Stomach (tissue), 9 donors: ENCODE measurements around the gene CATSPER2. TPM values are rescaled to one million over a fixed set of nuclear protein-coding genes. Genes with fewer than 3 reads are reported as not detected.
"Not testable (repeated sequence)": the region's sequence is repeated elsewhere in the genome, so short reads cannot be mapped to it uniquely, and the experiment has no call there.

Experiments
- DNase-seq, 2 donors: peaks; one replicate each; pipeline versions ENCODE4 v3.0.0 to v3.0.0-alpha.2; 2013 to 2019
- H3K27ac ChIP-seq, 5 donors: fragments of 200-600 bp in 4 of 5; sonication (generic) in 4 of 5; one replicate each; pipeline ENCODE4 v1.5.1; 2013 to 2019; ENCODE audit warnings: mild to moderate bottlenecking in 1 of 5, moderate library complexity in 1 of 5
- H3K27me3 ChIP-seq, 3 donors: fragments of 200-600 bp; sonication (generic); one replicate each; pipeline ENCODE4 v1.5.1; 2017 to 2019; ENCODE audit warnings: mixed run types in 1 of 3
- H3K36me3 ChIP-seq, 4 donors: fragments of 200-600 bp; sonication (generic); 1 replicate in 3 of 4; 2 replicates in 1 of 4; pipeline ENCODE4 v1.5.1; 2016 to 2019
- H3K4me1 ChIP-seq, 4 donors: fragments of 200-600 bp; sonication (generic); one replicate each; pipeline ENCODE4 v1.5.1; 2016 to 2019
- H3K4me3 ChIP-seq, 4 donors: fragments of 200-600 bp; sonication (generic) in 3 of 4; one replicate each; pipeline ENCODE4 v1.5.1; 2016 to 2019; ENCODE audit warnings: mild to moderate bottlenecking in 1 of 4
- H3K9me3 ChIP-seq, 4 donors: fragments of 200-600 bp; sonication (generic); one replicate each; pipeline ENCODE4 v1.5.1; 2016 to 2019
- EP300 ChIP-seq: sonication (generic); formaldehyde crosslinking; IDR thresholded peaks from one replicate; pipeline ENCODE4 v1.6.1; 2017; ENCODE audit warnings: antibody characterized with exemption
- POLR2A ChIP-seq, 4 donors: fragments of 450-650 bp; IDR thresholded peaks; one replicate each; pipeline ENCODE4 v1.6.1; 2016; ENCODE audit warnings: antibody characterized with exemption in 4 of 4, control low read depth in 2 of 4, mild to moderate bottlenecking in 1 of 4, moderate library complexity in 1 of 4
- POLR2AphosphoS5 ChIP-seq, 3 donors: sonication (generic); formaldehyde crosslinking; IDR thresholded peaks; one replicate each; pipeline ENCODE4 v1.6.1; 2016; ENCODE audit warnings: antibody characterized with exemption in 3 of 3
- WGBS, 5 donors: extraction: QIAGEN DNeasy Blood & Tissue Kit in 3 of 5; methylation state at CpG; one replicate each; pipeline versions ENCODE4 v1.1.5 to v1.1.7; 2013 to 2018; 5-methylcytosine and 5-hydroxymethylcytosine counted together
- intact Hi-C: fragments of 100-400 bp; cut with DNase I; formaldehyde crosslinking; loops from one replicate; pipeline ENCODE4 v1.15.1; 2023; ENCODE audit warnings: low total_unique reads
- polyA plus RNA-seq, 3 donors: library from polyadenylated mRNA; stranded (reverse); fragments of 200-250 nt; gene quantifications; one replicate each; pipeline ENCODE4 v1.2.3, GENCODE V29; 2013
- total RNA-seq, 5 donors: library from RNA; depleted of rRNA; stranded (reverse); fragments of >200 nt; gene quantifications; one replicate each; pipeline versions ENCODE4 v1.1.0 to v1.2.3, GENCODE V29; 2014 to 2016
- TF ChIP-seq, protein P1 (sequence below), 7 experiments: fragments of 450-650 bp in 4 of 7; fragments of 200-600 bp in 3 of 7; sonication (generic) in 3 of 7; IDR thresholded peaks; one replicate each; pipeline ENCODE4 v1.5.1; 2016 to 2019; ENCODE audit warnings: antibody characterized with exemption in 7 of 7, control low read depth in 2 of 7, mild to moderate bottlenecking in 1 of 7
- donor health status: healthy with polysubstance abuse.
- donor health status: Bipolar disorder and iron deficiency.
- donor health status: healthy.

Gene CATSPER2
- total and polyA plus RNA-seq, 8 donors = 0.45 to 7.8 (median 3.0) TPM

DNA sequence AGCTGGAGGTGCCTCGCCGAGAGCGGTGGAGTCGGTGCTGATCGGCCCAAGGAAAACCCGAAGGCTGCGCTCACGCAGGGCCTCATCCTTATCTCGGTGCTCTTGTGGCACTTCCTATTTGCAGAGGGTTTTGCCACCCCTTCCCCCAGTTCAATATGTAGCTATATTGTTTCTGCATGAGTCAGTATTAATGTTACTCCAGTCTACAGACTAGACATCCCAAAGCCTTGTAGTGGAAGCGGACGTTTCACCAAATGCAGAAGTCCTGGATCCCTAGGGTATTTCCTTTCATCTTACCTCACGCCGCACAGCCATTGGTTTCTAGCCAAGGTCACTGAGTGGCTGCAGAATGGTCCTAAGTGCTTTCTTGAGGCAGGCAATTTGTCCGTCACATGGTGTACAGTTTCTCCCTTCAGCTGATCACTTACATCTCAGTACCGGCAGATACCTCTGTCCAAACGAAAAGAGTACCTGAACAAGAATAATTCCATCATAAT lies 834 bp upstream of the CATSPER2 start:
- H3K4me3 ChIP-seq, intact Hi-C loops, DNase-seq, H3K27me3 ChIP-seq, H3K9me3 ChIP-seq, H3K4me1 ChIP-seq, H3K27ac ChIP-seq: not testable (repeated sequence)
- WGBS, 5 donors = 89 to 99% (median 95%) methylated on average over 16 of the region's 16 CpGs
- H3K36me3 ChIP-seq = peaks cover 0 to 47% (median 39%) of the 10 kb centered on the region in 4 donors

DNA sequence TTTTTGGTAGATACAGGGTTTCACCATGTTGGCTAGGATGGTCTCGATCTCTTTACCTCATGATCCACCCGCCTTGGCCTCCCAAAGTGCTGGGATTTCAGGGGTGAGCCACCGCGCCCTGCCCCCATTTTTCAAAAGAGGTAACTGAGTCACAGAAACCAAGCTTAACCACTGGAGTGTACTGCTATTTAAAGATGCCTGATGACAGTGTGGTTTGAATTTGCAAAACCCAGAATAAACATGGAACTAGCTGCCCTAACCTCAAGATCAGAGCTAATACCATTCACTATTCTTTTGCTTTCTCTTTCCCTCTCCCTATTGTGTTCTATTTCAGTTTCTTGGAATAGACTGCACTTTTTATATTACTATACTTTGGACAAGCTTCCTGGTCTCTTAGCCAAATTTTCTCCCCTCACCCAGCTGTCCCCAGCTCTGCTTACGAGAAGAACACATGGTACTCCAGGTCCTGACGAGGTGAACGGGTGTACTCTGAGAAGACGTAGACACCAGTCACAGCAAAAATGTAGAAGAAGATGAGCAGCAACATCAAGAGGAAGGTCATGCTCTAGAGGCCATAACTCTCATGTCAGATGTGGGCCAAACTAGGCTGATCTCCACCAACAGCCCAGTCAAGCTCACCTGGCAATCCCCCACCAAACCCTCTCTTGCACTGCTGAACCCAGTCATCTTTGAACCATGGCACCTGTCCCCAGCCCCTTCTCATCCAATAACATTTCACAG lies 10.0 kb downstream of the CATSPER2 start:
- H3K9me3 ChIP-seq, H3K27me3 ChIP-seq, H3K36me3 ChIP-seq, H3K4me3 ChIP-seq, H3K4me1 ChIP-seq, intact Hi-C loops, DNase-seq, H3K27ac ChIP-seq: not testable (repeated sequence)
- 81 to 94% (median 90%) methylated on average over 8 of the region's 8 CpGs for WGBS, 5 donors

DNA sequence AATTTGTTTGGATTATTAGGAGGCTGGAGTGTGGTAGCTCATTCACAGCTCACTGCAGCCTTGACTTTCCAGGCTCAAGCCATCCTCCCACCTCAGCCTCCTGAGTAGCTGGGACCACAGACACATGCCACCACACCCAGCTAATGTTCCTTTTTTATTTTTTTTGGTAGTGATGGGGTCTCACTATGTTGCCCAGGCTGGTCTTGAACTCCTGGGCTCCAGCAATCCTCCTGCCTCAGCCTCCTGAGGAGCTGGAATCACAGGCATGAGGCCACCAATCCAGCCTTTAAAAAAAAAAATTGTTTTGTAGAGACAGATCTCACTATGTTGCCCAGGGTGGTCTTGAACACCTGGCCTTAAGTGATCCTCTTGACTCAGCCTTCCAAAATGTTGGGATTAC lies 21.7 kb downstream of the CATSPER2 start:
- peaks cover 0 to 13% (median 0%) of the 10 kb centered on the region in 3 donors for H3K27me3 ChIP-seq
- intact Hi-C loops, DNase-seq, H3K27ac ChIP-seq, H3K4me3 ChIP-seq, H3K36me3 ChIP-seq, H3K9me3 ChIP-seq, H3K4me1 ChIP-seq: not testable (repeated sequence)

DNA sequence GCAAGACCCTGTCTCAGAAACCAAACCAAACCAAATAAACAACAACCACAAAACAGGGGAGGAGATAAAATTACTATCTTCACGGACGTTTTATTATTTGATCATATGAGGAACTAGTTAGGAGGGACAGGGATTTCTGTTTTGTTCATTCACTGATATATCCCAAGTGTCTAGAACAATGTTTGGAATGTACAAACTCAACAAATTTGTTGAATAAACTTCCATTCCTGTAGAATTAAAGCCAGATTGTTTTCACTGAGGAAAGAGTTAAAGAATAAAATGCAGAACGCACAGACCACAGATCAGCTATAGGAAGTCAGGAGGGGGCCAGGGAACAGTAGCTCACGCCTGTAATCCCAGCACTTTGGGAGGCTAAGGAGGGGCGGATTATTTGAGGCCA lies 23.5 kb downstream of the CATSPER2 start:
- 19 to 24% (median 23%) methylated on average over 5 of the region's 5 CpGs for WGBS, 5 donors
- H3K27me3 ChIP-seq = peaks cover 0 to 13% (median 0%) of the 10 kb centered on the region in 3 donors
- DNase-seq = no peak
- intact Hi-C loops = no loop called here
- no peaks in the 10 kb centered on the region for H3K4me1 ChIP-seq
- H3K27ac ChIP-seq = no peak overlapping the region
- H3K4me3 ChIP-seq = no peak overlapping the region
- H3K36me3 ChIP-seq = no peaks in the 10 kb centered on the region
- no peaks in the 10 kb centered on the region for H3K9me3 ChIP-seq
- TF ChIP-seq EP300 (no peak), POLR2AphosphoS5 (IDR thresholded peaks at IDR 0.05) (no peak), POLR2A (IDR thresholded peaks at IDR 0.05) (no peak)
- TF ChIP-seq, protein P1, sequence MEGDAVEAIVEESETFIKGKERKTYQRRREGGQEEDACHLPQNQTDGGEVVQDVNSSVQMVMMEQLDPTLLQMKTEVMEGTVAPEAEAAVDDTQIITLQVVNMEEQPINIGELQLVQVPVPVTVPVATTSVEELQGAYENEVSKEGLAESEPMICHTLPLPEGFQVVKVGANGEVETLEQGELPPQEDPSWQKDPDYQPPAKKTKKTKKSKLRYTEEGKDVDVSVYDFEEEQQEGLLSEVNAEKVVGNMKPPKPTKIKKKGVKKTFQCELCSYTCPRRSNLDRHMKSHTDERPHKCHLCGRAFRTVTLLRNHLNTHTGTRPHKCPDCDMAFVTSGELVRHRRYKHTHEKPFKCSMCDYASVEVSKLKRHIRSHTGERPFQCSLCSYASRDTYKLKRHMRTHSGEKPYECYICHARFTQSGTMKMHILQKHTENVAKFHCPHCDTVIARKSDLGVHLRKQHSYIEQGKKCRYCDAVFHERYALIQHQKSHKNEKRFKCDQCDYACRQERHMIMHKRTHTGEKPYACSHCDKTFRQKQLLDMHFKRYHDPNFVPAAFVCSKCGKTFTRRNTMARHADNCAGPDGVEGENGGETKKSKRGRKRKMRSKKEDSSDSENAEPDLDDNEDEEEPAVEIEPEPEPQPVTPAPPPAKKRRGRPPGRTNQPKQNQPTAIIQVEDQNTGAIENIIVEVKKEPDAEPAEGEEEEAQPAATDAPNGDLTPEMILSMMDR (IDR thresholded peaks at IDR 0.05) = no peak

DNA sequence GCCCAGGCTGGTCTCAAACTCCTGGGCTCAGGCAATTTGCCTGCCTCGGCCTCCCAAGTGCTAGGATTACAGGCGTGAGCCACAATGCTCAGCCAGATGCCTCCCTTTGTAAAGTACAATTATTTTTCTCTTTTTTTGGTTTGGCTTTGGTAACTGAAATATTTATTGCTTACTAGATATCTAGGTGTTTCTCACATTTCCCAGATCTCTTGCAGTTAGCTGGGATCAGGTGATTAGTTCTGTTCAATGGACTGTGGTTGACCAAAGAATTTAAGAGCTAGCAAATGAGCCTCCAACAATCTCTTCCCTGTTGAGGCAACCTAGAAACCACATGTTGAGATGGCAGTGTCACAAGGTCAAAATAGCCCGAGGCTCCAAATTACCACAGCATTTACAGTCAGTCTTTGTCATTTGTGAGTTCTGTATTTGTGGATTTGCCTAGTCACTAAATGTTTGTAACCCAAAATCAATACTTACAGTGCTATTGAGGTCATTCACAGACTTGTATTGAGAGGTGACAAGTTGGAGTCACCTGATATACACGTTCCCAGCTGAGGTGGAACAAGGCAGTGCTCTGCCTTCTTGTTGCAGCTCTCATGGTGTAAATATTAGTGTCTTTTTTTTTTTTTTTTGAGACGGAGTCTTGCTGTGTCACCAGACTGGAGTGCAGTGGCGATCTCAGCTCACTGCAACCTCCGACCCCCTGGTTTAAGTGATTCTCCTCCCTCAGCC lies 26.4 kb downstream of the CATSPER2 start:
- 58 to 78% (median 64%) methylated on average over 3 to 6 of the region's 7 CpGs for WGBS, 5 donors
- H3K36me3 ChIP-seq, H3K27ac ChIP-seq, intact Hi-C loops, H3K9me3 ChIP-seq, H3K4me1 ChIP-seq, H3K4me3 ChIP-seq, DNase-seq: not testable (repeated sequence)
- H3K27me3 ChIP-seq = peaks cover 0 to 13% (median 0%) of the 10 kb centered on the region in 3 donors

DNA sequence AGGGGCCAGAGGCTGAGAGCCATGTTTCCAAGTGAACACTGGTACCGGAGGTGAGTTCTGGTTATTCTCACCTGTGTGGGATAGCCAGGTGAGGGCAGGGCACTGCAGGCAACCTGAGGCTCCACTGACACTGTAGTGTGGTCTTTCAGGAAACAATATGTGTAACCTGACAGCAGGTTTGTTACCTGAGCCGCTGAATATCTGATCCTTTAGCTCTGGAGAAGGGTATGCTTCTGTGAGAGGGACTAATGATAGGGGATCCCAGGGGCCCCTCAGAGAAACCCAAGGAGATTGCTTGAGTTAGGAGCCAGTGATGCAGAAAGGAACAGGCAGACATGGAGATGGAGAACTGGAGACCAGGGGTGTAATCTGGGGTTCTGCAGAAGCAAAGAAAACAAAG lies 29.9 kb downstream of the CATSPER2 start, which contains the start of gene STRC:
Gene STRC (minus strand): TSS at position 101 of the 400 bp plus-strand sequence. CDS start 78 bp downstream, at position 23.
- H3K4me1 ChIP-seq, intact Hi-C loops: not testable (repeated sequence)
- no CpG with 5 or more reads among the region's 2 CpGs for WGBS, 5 donors

DNA sequence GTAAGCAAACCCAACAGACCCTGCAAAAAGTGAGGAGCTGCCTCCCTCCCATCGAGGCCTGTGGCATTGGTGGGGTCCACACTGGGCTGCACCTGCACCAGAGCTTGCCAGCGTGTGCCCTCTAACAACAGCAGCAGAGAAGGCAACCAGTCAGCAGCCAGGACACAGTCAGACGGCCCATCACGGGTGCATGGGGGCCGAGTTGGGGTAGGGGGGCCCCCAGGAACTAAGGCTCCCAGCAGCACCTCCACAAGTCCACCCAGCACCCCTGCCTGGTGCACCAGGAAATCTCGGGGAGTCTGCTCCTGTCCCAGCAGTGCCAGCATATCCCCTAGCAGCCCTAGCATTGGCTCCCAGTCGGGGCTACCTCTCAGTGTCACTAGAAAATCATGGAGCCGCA lies 30.9 kb downstream of the CATSPER2 start:
- H3K4me1 ChIP-seq, H3K27ac ChIP-seq, DNase-seq, H3K4me3 ChIP-seq, H3K27me3 ChIP-seq, intact Hi-C loops, H3K36me3 ChIP-seq, H3K9me3 ChIP-seq: not testable (repeated sequence)
- WGBS, 5 donors = 61 to 80% (median 69%) methylated on average over 2 to 3 of the region's 8 CpGs; no CpG with 5 or more reads in 1 of the 5 donors

More for the DNA sequence above, 29.9 kb downstream of the CATSPER2 start, which contains the start of gene STRC:
- not testable (repeated sequence) for H3K9me3 ChIP-seq, H3K36me3 ChIP-seq, DNase-seq, H3K4me3 ChIP-seq, H3K27me3 ChIP-seq, H3K27ac ChIP-seq

DNA sequence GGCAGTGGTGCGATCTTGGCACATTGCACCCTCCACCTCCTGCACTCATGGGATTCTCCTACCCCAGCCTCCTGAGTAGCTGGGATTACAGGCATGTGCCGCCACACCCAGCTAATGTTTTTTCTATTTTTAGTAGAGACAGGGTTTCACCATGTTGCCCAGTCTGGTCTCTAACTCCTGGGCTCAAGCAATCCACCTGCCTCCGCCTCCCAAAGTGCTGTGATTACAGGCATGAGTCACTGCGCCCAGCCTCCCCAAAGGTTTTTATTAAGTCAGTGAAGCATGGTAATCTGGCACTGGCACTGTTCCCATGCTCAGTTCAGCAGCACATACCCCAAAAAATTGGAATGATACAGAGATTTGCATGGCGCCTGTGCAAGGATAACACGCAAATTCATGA lies 46.4 kb downstream of the CATSPER2 start:
- H3K4me1 ChIP-seq, H3K27me3 ChIP-seq, H3K27ac ChIP-seq, intact Hi-C loops, H3K36me3 ChIP-seq, H3K9me3 ChIP-seq, H3K4me3 ChIP-seq: not testable (repeated sequence)
- peak in 1 of 2 donors; percentile 3 for DNase-seq
- 64 to 85% (median 80%) methylated on average over 6 of the region's 6 CpGs for WGBS, 5 donors

DNA sequence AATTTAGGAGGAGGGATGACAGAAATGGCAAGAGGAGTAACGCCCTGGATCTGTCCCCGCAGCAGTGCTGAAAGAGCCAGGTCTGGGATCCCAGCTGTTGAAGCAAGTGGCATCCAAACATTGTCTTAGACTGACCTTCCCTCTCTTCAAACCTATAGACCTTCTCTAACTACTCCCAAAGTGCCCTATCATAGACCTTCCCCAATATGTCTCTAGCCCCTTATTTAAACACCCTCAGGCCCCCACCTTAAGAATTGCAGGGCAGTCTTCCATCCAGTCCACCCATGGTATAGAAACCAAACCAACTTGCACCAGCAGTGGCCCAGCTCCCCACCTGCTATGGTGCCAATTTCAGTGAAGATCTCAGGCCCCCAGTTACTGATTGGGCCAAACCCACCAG lies 48.4 kb downstream of the CATSPER2 start:
- intact Hi-C loops, H3K9me3 ChIP-seq, H3K36me3 ChIP-seq, H3K4me1 ChIP-seq, DNase-seq, H3K4me3 ChIP-seq, H3K27me3 ChIP-seq, H3K27ac ChIP-seq: not testable (repeated sequence)
- no CpG with 5 or more reads among the region's 2 CpGs for WGBS, 5 donors

DNA sequence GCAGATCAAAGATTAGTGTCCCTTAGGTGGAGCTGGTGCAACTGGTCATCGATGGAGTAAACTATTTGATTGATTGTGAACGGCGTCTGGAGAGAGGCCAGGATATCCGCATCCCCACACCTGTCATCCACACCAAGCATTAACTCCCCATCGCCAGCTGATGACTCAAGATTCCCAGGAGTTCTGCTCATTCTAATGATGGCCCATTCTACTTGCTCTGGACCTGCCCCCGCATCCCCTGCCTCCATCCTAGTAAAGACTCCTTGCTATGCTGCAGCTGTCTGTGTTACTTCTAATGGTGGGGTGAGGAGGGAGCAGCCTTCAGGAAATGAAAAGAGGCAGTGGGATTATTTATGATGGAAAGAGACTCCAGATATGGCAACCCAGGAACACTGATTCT lies 49.5 kb downstream of the CATSPER2 start:
- H3K4me1 ChIP-seq, DNase-seq, intact Hi-C loops, H3K27ac ChIP-seq, H3K9me3 ChIP-seq, H3K4me3 ChIP-seq, H3K27me3 ChIP-seq, H3K36me3 ChIP-seq: not testable (repeated sequence)
- 71 to 97% (median 82%) methylated on average over 6 of the region's 6 CpGs for WGBS, 5 donors
